GM12891 (cell line): ENCODE measurements around the gene PLD1.

Experiments used
- DNase-seq: peaks from one replicate; pipeline ENCODE4 v3.0.0; 2011; ENCODE audit warnings: low spot score; ENCODE audit not compliant: insufficient read length
- FAIRE-seq: peaks from 2 replicates; lab custom pipeline; 2011; peaks lifted over from hg19 to GRCh38; lab: Jason Lieb, UNC
- PAX5 ChIP-seq: IDR thresholded peaks from 2 replicates; pipeline ENCODE4 v1.6.1; 2011; ENCODE audit warnings: low read length, moderate library complexity, mild to moderate bottlenecking; ENCODE audit not compliant: insufficient read depth, severe bottlenecking
- POLR2A ChIP-seq: IDR thresholded peaks from 2 replicates; pipeline ENCODE4 v1.6.1; 2011; ENCODE audit warnings: low read depth, low read length, control low read depth
- POLR2AphosphoS5 ChIP-seq: IDR thresholded peaks from 2 replicates; pipeline ENCODE4 v1.6.1; 2011; ENCODE audit warnings: low read depth, low read length, control low read depth
- POU2F2 ChIP-seq: IDR thresholded peaks from 2 replicates; pipeline ENCODE4 v1.6.1; 2011; ENCODE audit warnings: low read depth, mild to moderate bottlenecking, control low read depth, low read length, moderate library complexity
- SPI1 ChIP-seq: IDR thresholded peaks from 2 replicates; pipeline ENCODE4 v1.6.1; 2011; ENCODE audit warnings: low read depth, low read length, control low read depth
- TAF1 ChIP-seq: IDR thresholded peaks from 2 replicates; pipeline ENCODE4 v1.6.1; 2011; ENCODE audit warnings: low read depth, low read length, control low read depth

Gene PLD1

GRCh38 chr3:171810629-171811294, 479 bp upstream of the PLD1 start:
- DNase-seq (no peak), FAIRE-seq (no peak)
- TF ChIP-seq POU2F2: no peak
- TF ChIP-seq POLR2A: no peak
- no peak for TF ChIP-seq POLR2AphosphoS5
- TF ChIP-seq PAX5: no peak
- TF ChIP-seq SPI1: no peak
- TF ChIP-seq TAF1: no peak

GRCh38 chr3:171809611-171809860, 747 bp downstream of the PLD1 start:
- DNase-seq (peak; percentile 14), FAIRE-seq (no peak)
- TF ChIP-seq PAX5 (no peak), TAF1 (no peak), POLR2AphosphoS5 (no peak), POU2F2 (no peak), SPI1 (no peak), POLR2A (no peak)

- FAIRE-seq (no peak), DNase-seq (no peak)
- TF ChIP-seq SPI1 (no peak), POU2F2 (no peak), POLR2AphosphoS5 (no peak), PAX5 (no peak), POLR2A (no peak), TAF1 (no peak)
These were observed 2.5 kb downstream of the PLD1 start for GRCh38 chr3:171807806-171808205.

- no peak for TF ChIP-seq POLR2AphosphoS5
- TF ChIP-seq PAX5: no peak
- TF ChIP-seq SPI1: no peak
- TF ChIP-seq POU2F2: no peak
- no peak for TF ChIP-seq TAF1
- TF ChIP-seq POLR2A: no peak
- FAIRE-seq: no peak
- DNase-seq: no peak
These were observed 3.1 kb downstream of the PLD1 start for GRCh38 chr3:171807129-171807675.

GRCh38 chr3:171806200-171807128, 3.8 kb downstream of the PLD1 start:
- TF ChIP-seq PAX5 (no peak), SPI1 (no peak), POU2F2 (no peak), TAF1 (no peak), POLR2AphosphoS5 (no peak), POLR2A (no peak)
- no peak for DNase-seq
- no peak for FAIRE-seq

- FAIRE-seq: no peak
- TF ChIP-seq SPI1 (no peak), TAF1 (no peak), PAX5 (no peak), POLR2A (no peak)
- DNase-seq: no peak
These were observed 4.6 kb downstream of the PLD1 start for GRCh38 chr3:171805687-171806086.

GRCh38 chr3:171804618-171805389, 5.5 kb downstream of the PLD1 start:
- DNase-seq: no peak
- FAIRE-seq: no peak
- TF ChIP-seq TAF1: no peak
- no peak for TF ChIP-seq POLR2AphosphoS5
- no peak for TF ChIP-seq SPI1
- no peak for TF ChIP-seq PAX5
- no peak for TF ChIP-seq POU2F2
- TF ChIP-seq POLR2A: no peak

GRCh38 chr3:171803044-171803443, 7.2 kb downstream of the PLD1 start:
- TF ChIP-seq POU2F2 (no peak), TAF1 (no peak), SPI1 (no peak), PAX5 (no peak), POLR2AphosphoS5 (no peak), POLR2A (no peak)
- DNase-seq: no peak
- no peak for FAIRE-seq

GRCh38 chr3:171802590-171802956, 7.7 kb downstream of the PLD1 start:
- DNase-seq: no peak
- TF ChIP-seq POLR2A: no peak
- no peak for TF ChIP-seq SPI1
- FAIRE-seq: no peak
